K562 (cell line): Measurements from ENCODE around the gene PANK2. TPM values are rescaled to one million over a fixed set of nuclear protein-coding genes. Genes with fewer than 3 reads are reported as not detected.
"Not testable (repeated sequence)": the region's sequence is repeated elsewhere in the genome, so short reads cannot be mapped to it uniquely, and the experiment has no call there.

Experiments
- ATAC-seq: fragments of 200-7000 bp; cut with Tn5 transposase; 3 replicates; pipeline ENCODE4 v1.9.1; 2020; ENCODE audit warnings: moderate library complexity
- BruUV-seq: library from RNA; stranded (reverse); fragments of 400-500 nt; replicated peaks from 2 replicates; lab custom pipeline; 2021; lab: Mats Ljungman, UMichigan
- CTCF ChIA-PET: fragments of 300-600 bp; formaldehyde crosslinking; extraction: SDS; loops from one replicate; lab custom pipeline; 2021; ENCODE audit warnings: low intra/inter-chr PET ratio; lab: Yijun Ruan, JAX
- POLR2A ChIA-PET: fragments of 300-600, 350-650 bp; sonication (Branson Sonifier 250); formaldehyde crosslinking; extraction: SDS; loops from one replicate; lab custom pipeline; 2021; ENCODE audit warnings: antibody characterized with exemption, inconsistent platforms; lab: Yijun Ruan, JAX
- DNase-seq, 4 experiments: peaks; one replicate each; pipeline versions ENCODE4 v3.0.0 to v3.0.0-alpha.2; 2011 to 2018; ENCODE audit warnings: low spot score in 3 of 4, mixed read lengths in 3 of 4; ENCODE audit errors: extremely low read depth in 1 of 4
- FAIRE-seq: peaks from 2 replicates; lab custom pipeline; 2011; peaks lifted over from hg19 to GRCh38; lab: Jason Lieb, UNC
- H2AFZ ChIP-seq: 2 replicates; pipeline ENCODE4 v1.6.0; 2011; ENCODE audit warnings: low read depth, low read length, control low read depth, inconsistent platforms
- H3K27ac ChIP-seq: fragments of 200-600 bp; 3 replicates; pipeline ENCODE4 v1.8.0; 2011; ENCODE audit warnings: low read depth, mild to moderate bottlenecking, control low read depth, inconsistent platforms, low read length, moderate library complexity, mixed read lengths; ENCODE audit errors: extremely low read depth
- H3K27me3 ChIP-seq, 2 experiments: fragments of 300-600 bp in 1 of 2; 2 replicates in 1 of 2; 3 replicates in 1 of 2; pipeline versions ENCODE4 v1.6.0 to v1.8.0; 2011; ENCODE audit warnings: inconsistent platforms in 2 of 2, low read length in 2 of 2, mild to moderate bottlenecking in 1 of 2, mixed read lengths in 1 of 2, moderate library complexity in 1 of 2; ENCODE audit not compliant: control insufficient read depth in 2 of 2, insufficient read depth in 2 of 2
- H3K36me3 ChIP-seq: fragments of 300-600 bp; 3 replicates; pipeline ENCODE4 v1.8.0; 2011; ENCODE audit warnings: mild to moderate bottlenecking, low read length, inconsistent platforms; ENCODE audit not compliant: control insufficient read depth, insufficient read depth
- H3K4me1 ChIP-seq, 2 experiments: fragments of 200-600 bp in 1 of 2; replicated peaks in 1 of 2; 2 replicates in 1 of 2; 3 replicates in 1 of 2; pipeline versions ENCODE4 v1.5.1 to v1.8.0; 2011; ENCODE audit warnings: inconsistent platforms in 2 of 2, low read length in 2 of 2, mild to moderate bottlenecking in 1 of 2, mixed read lengths in 1 of 2, moderate library complexity in 1 of 2; ENCODE audit not compliant: control insufficient read depth in 2 of 2, insufficient read depth in 2 of 2
- H3K4me2 ChIP-seq: 2 replicates; pipeline ENCODE4 v1.6.1; 2011; ENCODE audit warnings: low read length, control low read depth, inconsistent platforms, mixed read lengths; ENCODE audit not compliant: insufficient read depth
- H3K4me3 ChIP-seq: fragments of 200-600 bp; sonication (generic), shearing (Covaris generic); 2 replicates; pipeline ENCODE4 v1.5.1; 2016; ENCODE audit warnings: control low read depth, inconsistent platforms
- H3K79me2 ChIP-seq: fragments of 200-600 bp; 3 replicates; pipeline ENCODE4 v1.8.0; 2011; ENCODE audit warnings: low read length, inconsistent platforms; ENCODE audit not compliant: control insufficient read depth, insufficient read depth
- H3K9ac ChIP-seq, 2 experiments: 2 replicates each; pipeline versions ENCODE4 v1.6.0 to v1.6.1; 2011; ENCODE audit warnings: low read depth in 2 of 2, low read length in 2 of 2, control low read depth in 1 of 2, inconsistent platforms in 1 of 2, mild to moderate bottlenecking in 1 of 2, mixed read lengths in 1 of 2; ENCODE audit not compliant: insufficient read depth in 1 of 2
- H3K9me1 ChIP-seq: one replicate; pipeline ENCODE4 v1.6.0; 2011; ENCODE audit warnings: inconsistent platforms, mild to moderate bottlenecking, low read length, moderate library complexity; ENCODE audit not compliant: control insufficient read depth, insufficient read depth
- H3K9me3 ChIP-seq: replicated peaks from 2 replicates; pipeline ENCODE4 v1.5.1; 2011; ENCODE audit warnings: low read depth, low read length, inconsistent platforms; ENCODE audit not compliant: control insufficient read depth, insufficient read depth
- H4K20me1 ChIP-seq: replicated peaks from 2 replicates; pipeline ENCODE4 v1.6.1; 2011; ENCODE audit warnings: low read length, inconsistent platforms, mixed read lengths; ENCODE audit not compliant: control insufficient read depth, insufficient read depth
- HEY1 ChIP-seq: fragments of 250-450 bp; sonication (Bioruptor Pico); IDR thresholded peaks from 2 replicates; pipeline ENCODE4 v1.5.0; 2020; ENCODE audit warnings: mild to moderate bottlenecking, moderate library complexity, borderline replicate concordance
- RBM34 ChIP-seq: fragments of 200-400 bp; formaldehyde crosslinking; IDR thresholded peaks from 2 replicates; pipeline ENCODE4 v1.6.1; 2018; ENCODE audit warnings: low read length, borderline replicate concordance; ENCODE audit not compliant: insufficient read depth
- TAL1 ChIP-seq: fragments of 450-650 bp; IDR thresholded peaks from 2 replicates; pipeline ENCODE4 v1.6.1; 2016; ENCODE audit warnings: mild to moderate bottlenecking
- ZNF668 ChIP-seq: fragments of 250-450 bp; sonication (Bioruptor Pico); IDR thresholded peaks from 2 replicates; pipeline ENCODE4 v1.8.0; 2022; ENCODE audit warnings: mild to moderate bottlenecking, inconsistent platforms
- WGBS: fragments of 100-300 bp; shearing (Covaris generic); methylation state at CpG from one replicate; pipeline ENCODE4 v1.1.6; 2016; ENCODE audit warnings: low coverage, mixed read lengths; ENCODE audit not compliant: insufficient coverage; ENCODE audit errors: missing lambda C conversion rate; 5-methylcytosine and 5-hydroxymethylcytosine counted together
- in situ Hi-C: fragments of 300-500 bp; cut with MboI; formaldehyde crosslinking; loops from 4 replicates; pipeline ENCODE4 v1.15.0; 2018; ENCODE audit warnings: inconsistent platforms, mixed read lengths
- intact Hi-C: fragments of 100-400 bp; cut with micrococcal nuclease; formaldehyde crosslinking; loops from 2 replicates; pipeline ENCODE4 v1.14.2; 2022
- polyA plus RNA-seq, 8 experiments: library from polyadenylated mRNA; depleted of rRNA in 4 of 8; stranded (reverse) in 5 of 8; unstranded in 3 of 8; fragments of >200 nt; fragmentation: Nextera tagmentation in 2 of 8; fragmentation: Illumina TruSeq in 1 of 8; extraction: Ambion mirVana in 2 of 8; extraction: Trizol in 1 of 8; gene quantifications; 2 replicates each; pipeline versions ENCODE4 v1.2.1 to v1.2.3, GENCODE V29; 2011 to 2014; ENCODE audit warnings: inconsistent platforms in 1 of 8, missing spikeins in 1 of 8
- total RNA-seq, 7 experiments: library from RNA; depleted of rRNA in 6 of 7; stranded (reverse); fragments of >200 nt in 6 of 7; fragmentation: Illumina TruSeq in 2 of 7; extraction: Trizol in 2 of 7; gene quantifications; 2 replicates each; pipeline versions ENCODE4 v1.2.1 to v1.2.3, GENCODE V29; 2011 to 2021; ENCODE audit warnings: low replicate concordance in 1 of 7
- TF ChIP-seq, protein P1 (sequence below): fragments of 200-400 bp; formaldehyde crosslinking; IDR thresholded peaks from 2 replicates; pipeline ENCODE4 v1.6.1; 2017; ENCODE audit warnings: mild to moderate bottlenecking, low read depth, low read length, moderate library complexity
- TF ChIP-seq, protein P2 (sequence below): fragments of 250-450 bp; sonication (Bioruptor Pico); IDR thresholded peaks from 2 replicates; pipeline ENCODE4 v1.8.0; 2021; ENCODE audit warnings: moderate library complexity, mild to moderate bottlenecking, inconsistent platforms

Gene PANK2
- total and polyA plus RNA-seq, 9 of the 15 experiments (the other 6 are each of a cell fraction or from before 2014, with no cell fraction given) = 14.9 to 43.5 (median 31.4) TPM

DNA sequence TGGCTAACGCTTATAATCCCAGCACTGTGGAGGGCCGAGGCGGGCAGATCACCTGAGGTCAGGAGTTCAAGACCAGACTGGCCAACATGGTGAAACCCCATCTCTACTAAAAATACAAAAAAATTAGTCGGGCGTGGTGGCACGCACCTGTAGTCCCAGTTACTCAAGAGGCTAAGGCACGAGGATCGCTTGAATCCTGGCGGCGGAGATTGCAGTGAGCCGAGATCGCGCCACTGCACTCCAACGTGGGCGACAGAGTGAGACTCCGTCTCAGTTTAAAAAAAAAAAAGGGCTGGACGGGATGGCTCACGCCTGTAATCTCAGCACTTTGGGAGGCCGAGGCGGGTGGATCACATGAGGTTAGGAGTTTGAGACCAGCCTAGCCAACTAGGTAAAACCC, 83.4 kb downstream of the PANK2 start:
- FAIRE-seq, DNase-seq, H4K20me1 ChIP-seq, H3K27me3 ChIP-seq, H3K4me2 ChIP-seq, in situ Hi-C loops, H3K4me3 ChIP-seq, H3K9me1 ChIP-seq, CTCF ChIA-PET, intact Hi-C loops, H3K27ac ChIP-seq, H2AFZ ChIP-seq, H3K9me3 ChIP-seq, H3K9ac ChIP-seq, ATAC-seq, H3K4me1 ChIP-seq, BruUV-seq: not testable (repeated sequence)
- Histone ChIP-seq H3K79me2 (peaks cover 94% of the 10 kb centered on the region), H3K36me3 (peaks cover 28% of the 10 kb centered on the region)
- no CpG with 5 or more reads among the region's 20 CpGs for WGBS
- POLR2A ChIA-PET = interaction anchor here (0.6 to 0.7 kb wide), 2 partner anchors 16 to 18 kb away, joined by 3 read pairs; no protein-coding TSS in a partner anchor

DNA sequence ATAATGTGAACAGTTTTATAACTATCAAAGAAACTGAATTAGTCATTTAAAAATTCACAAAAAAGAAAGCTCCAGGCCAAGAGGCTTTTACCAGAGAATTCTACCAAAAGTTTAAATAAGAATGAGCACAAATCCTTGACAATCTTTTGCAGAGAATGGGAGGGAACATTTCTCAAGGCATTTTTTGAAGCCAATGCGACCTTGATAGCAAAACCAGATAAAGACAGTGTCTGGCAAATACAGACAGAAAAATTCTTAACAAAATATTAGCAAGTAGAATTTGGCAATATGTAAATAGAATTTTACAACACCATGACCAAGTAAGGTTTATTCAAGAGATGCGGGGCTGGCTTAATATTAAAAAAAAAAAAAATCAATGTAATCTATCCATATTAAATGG, 84.5 kb downstream of the PANK2 start:
- no TSS peak for BruUV-seq
- H3K36me3 ChIP-seq = peaks cover 22% of the 10 kb centered on the region
- H3K4me1 ChIP-seq = peaks cover 4% of the 10 kb centered on the region in 2 experiments; a peak in 2 of 5 replicates
- H3K79me2 ChIP-seq = peaks cover 95% of the 10 kb centered on the region
- POLR2A ChIA-PET = interaction anchor here (0.6 kb wide), 1 partner anchor 37 kb away, joined by 3 read pairs; no protein-coding TSS in a partner anchor
- peaks cover 5% of the 10 kb centered on the region for H4K20me1 ChIP-seq
- DNase-seq = no peak
- FAIRE-seq = no peak
- H3K9ac ChIP-seq = no peak overlapping the region
- intact Hi-C loops (no loop called here), in situ Hi-C loops (no loop called here)
- WGBS = 45% methylated on average over 2 of the region's 2 CpGs
- H3K4me2 ChIP-seq = no peak overlapping the region
- no peak overlapping the region for H3K4me3 ChIP-seq
- H3K27me3 ChIP-seq = no peaks in the 10 kb centered on the region
- no peaks in the 10 kb centered on the region for H3K9me3 ChIP-seq
- no peaks in the 10 kb centered on the region for H3K9me1 ChIP-seq
- H3K27ac ChIP-seq = no peak overlapping the region
- CTCF ChIA-PET = no interaction called here
- no peak overlapping the region for H2AFZ ChIP-seq
- ATAC-seq = no peak
- TF ChIP-seq, protein P1, sequence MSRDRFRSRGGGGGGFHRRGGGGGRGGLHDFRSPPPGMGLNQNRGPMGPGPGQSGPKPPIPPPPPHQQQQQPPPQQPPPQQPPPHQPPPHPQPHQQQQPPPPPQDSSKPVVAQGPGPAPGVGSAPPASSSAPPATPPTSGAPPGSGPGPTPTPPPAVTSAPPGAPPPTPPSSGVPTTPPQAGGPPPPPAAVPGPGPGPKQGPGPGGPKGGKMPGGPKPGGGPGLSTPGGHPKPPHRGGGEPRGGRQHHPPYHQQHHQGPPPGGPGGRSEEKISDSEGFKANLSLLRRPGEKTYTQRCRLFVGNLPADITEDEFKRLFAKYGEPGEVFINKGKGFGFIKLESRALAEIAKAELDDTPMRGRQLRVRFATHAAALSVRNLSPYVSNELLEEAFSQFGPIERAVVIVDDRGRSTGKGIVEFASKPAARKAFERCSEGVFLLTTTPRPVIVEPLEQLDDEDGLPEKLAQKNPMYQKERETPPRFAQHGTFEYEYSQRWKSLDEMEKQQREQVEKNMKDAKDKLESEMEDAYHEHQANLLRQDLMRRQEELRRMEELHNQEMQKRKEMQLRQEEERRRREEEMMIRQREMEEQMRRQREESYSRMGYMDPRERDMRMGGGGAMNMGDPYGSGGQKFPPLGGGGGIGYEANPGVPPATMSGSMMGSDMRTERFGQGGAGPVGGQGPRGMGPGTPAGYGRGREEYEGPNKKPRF = no peak
- TF ChIP-seq HEY1 = no peak
- no peak for TF ChIP-seq ZNF668
- TF ChIP-seq, protein P2, sequence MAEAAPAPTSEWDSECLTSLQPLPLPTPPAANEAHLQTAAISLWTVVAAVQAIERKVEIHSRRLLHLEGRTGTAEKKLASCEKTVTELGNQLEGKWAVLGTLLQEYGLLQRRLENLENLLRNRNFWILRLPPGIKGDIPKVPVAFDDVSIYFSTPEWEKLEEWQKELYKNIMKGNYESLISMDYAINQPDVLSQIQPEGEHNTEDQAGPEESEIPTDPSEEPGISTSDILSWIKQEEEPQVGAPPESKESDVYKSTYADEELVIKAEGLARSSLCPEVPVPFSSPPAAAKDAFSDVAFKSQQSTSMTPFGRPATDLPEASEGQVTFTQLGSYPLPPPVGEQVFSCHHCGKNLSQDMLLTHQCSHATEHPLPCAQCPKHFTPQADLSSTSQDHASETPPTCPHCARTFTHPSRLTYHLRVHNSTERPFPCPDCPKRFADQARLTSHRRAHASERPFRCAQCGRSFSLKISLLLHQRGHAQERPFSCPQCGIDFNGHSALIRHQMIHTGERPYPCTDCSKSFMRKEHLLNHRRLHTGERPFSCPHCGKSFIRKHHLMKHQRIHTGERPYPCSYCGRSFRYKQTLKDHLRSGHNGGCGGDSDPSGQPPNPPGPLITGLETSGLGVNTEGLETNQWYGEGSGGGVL = no peak
- TF ChIP-seq TAL1 = no peak
- no peak for TF ChIP-seq RBM34
